GM12878 (cell line): Measurements from ENCODE around the gene MAP2K2.

ENCODE experiments used
- MEF2A ChIP-seq: IDR thresholded peaks from 2 replicates; pipeline ENCODE4 v1.6.1; 2011; ENCODE audit warnings: low read depth, mild to moderate bottlenecking, low read length, moderate library complexity; ENCODE audit not compliant: insufficient read depth
- MYC ChIP-seq: IDR thresholded peaks from 2 replicates; pipeline ENCODE4 v1.6.1; 2011; ENCODE audit warnings: mild to moderate bottlenecking, low read length, moderate library complexity, inconsistent platforms; ENCODE audit not compliant: insufficient read depth, insufficient replicate concordance, insufficient read length, severe bottlenecking
- SMC3 ChIP-seq: IDR thresholded peaks from 2 replicates; pipeline ENCODE4 v1.6.1; 2011; ENCODE audit warnings: low read length, improper control_type of control experiment, borderline replicate concordance
- SUPT20H ChIP-seq: IDR thresholded peaks from 2 replicates; pipeline ENCODE4 v1.6.1; 2011; ENCODE audit warnings: low read depth, mild to moderate bottlenecking, low read length, moderate library complexity, borderline replicate concordance; ENCODE audit not compliant: control insufficient read depth
- TF ChIP-seq, protein P1 (sequence below), 3 experiments: IDR thresholded peaks in 2 of 3; conservative IDR thresholded peaks in 1 of 3; 2 replicates each; pipeline ENCODE4 v1.5.1; 2011; ENCODE audit warnings: low read depth in 3 of 3, low read length in 3 of 3, mild to moderate bottlenecking in 3 of 3, control low read depth in 2 of 3, moderate library complexity in 2 of 3, inconsistent platforms in 1 of 3, mixed read lengths in 1 of 3; ENCODE audit not compliant: control insufficient read depth in 2 of 3, insufficient read depth in 1 of 3; ENCODE audit errors: extremely low read depth in 1 of 3

DNA sequence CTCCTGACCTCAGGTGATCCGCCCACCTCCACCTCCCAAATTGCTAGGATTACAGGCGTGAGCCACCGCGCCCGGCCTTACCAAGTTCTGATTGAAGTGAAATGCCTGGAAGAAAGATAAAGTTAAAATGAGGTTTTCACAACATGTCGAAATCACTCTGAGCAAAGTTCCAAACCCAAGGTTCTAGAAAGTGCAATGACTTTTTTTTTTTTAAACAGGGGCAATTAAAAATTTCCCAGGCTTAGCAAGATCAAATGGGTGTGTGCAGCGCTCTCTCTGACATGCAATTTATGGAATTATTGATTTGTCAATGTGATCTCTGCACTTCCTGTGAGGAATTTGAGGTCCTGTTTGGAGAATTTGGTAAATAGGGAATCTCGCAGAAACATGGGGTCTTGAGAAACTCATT, 12.8 kb upstream of the MAP2K2 start:
- no peak for TF ChIP-seq SMC3
- TF ChIP-seq MEF2A = no peak
- TF ChIP-seq, protein P1, sequence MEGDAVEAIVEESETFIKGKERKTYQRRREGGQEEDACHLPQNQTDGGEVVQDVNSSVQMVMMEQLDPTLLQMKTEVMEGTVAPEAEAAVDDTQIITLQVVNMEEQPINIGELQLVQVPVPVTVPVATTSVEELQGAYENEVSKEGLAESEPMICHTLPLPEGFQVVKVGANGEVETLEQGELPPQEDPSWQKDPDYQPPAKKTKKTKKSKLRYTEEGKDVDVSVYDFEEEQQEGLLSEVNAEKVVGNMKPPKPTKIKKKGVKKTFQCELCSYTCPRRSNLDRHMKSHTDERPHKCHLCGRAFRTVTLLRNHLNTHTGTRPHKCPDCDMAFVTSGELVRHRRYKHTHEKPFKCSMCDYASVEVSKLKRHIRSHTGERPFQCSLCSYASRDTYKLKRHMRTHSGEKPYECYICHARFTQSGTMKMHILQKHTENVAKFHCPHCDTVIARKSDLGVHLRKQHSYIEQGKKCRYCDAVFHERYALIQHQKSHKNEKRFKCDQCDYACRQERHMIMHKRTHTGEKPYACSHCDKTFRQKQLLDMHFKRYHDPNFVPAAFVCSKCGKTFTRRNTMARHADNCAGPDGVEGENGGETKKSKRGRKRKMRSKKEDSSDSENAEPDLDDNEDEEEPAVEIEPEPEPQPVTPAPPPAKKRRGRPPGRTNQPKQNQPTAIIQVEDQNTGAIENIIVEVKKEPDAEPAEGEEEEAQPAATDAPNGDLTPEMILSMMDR (IDR thresholded peaks at IDR 0.05 in 2 of 3, conservative IDR thresholded peaks at IDR 0.05 in 1 of 3; ENCODE audit: control insufficient read depth in 2 of 3, extremely low read depth in 1 of 3, insufficient read depth in 1 of 3, low read depth in 3 of 3, low read length in 3 of 3) = no peak
- no peak for TF ChIP-seq SUPT20H
- no peak for TF ChIP-seq MYC
